H9 (cell line): ENCODE results near the gene GET3. TPM values are rescaled to one million over a fixed set of nuclear protein-coding genes. Genes with fewer than 3 reads are reported as not detected.

ENCODE experiments used
- DNase-seq: peaks from one replicate; pipeline ENCODE4 v3.0.0-alpha.2; 2017
- H2AFZ ChIP-seq: one replicate; pipeline ENCODE4 v1.6.1; 2013; ENCODE audit warnings: mild to moderate bottlenecking, low read length, control low read depth, moderate library complexity
- H2AK5ac ChIP-seq: 2 replicates; pipeline ENCODE4 v1.6.1; 2013; ENCODE audit warnings: low read length, control low read depth, mixed read lengths; ENCODE audit not compliant: insufficient read length
- H2BK120ac ChIP-seq: one replicate; pipeline ENCODE4 v1.6.1; 2013; ENCODE audit warnings: low read depth, mild to moderate bottlenecking, low read length, control low read depth, inconsistent platforms; ENCODE audit not compliant: poor library complexity, severe bottlenecking
- H2BK12ac ChIP-seq: 2 replicates; pipeline ENCODE4 v1.6.1; 2013; ENCODE audit warnings: low read length, control low read depth, mixed read lengths, low read depth; ENCODE audit not compliant: insufficient read length
- H2BK15ac ChIP-seq: 2 replicates; pipeline ENCODE4 v1.6.1; 2013; ENCODE audit warnings: low read depth, low read length, control low read depth
- H2BK20ac ChIP-seq: one replicate; pipeline ENCODE4 v1.6.1; 2013; ENCODE audit warnings: low read depth, mild to moderate bottlenecking, low read length, control low read depth, inconsistent platforms; ENCODE audit not compliant: poor library complexity, severe bottlenecking
- H2BK5ac ChIP-seq: 2 replicates; pipeline ENCODE4 v1.6.1; 2013; ENCODE audit warnings: low read length, control low read depth, mixed read lengths; ENCODE audit not compliant: insufficient read length
- H3K14ac ChIP-seq: 2 replicates; pipeline ENCODE4 v1.6.1; 2013; ENCODE audit warnings: low read length, control low read depth; ENCODE audit not compliant: insufficient read depth
- H3K18ac ChIP-seq: 2 replicates; pipeline ENCODE4 v1.6.1; 2013; ENCODE audit warnings: low read depth, mild to moderate bottlenecking, mixed read lengths, low read length, control low read depth; ENCODE audit not compliant: insufficient read length
- H3K23ac ChIP-seq: 2 replicates; pipeline ENCODE4 v1.6.1; 2013; ENCODE audit warnings: low read length, control low read depth, mixed read lengths, low read depth; ENCODE audit not compliant: insufficient read length
- H3K23me2 ChIP-seq: 2 replicates; pipeline ENCODE4 v1.6.1; 2013; ENCODE audit warnings: low read depth, mild to moderate bottlenecking, mixed read lengths, low read length, control low read depth; ENCODE audit not compliant: insufficient read length, poor library complexity, severe bottlenecking
- H3K27ac ChIP-seq: 2 replicates; pipeline ENCODE4 v1.5.1; 2013; ENCODE audit warnings: low read length, control low read depth, mixed read lengths, low read depth; ENCODE audit not compliant: insufficient read length
- H3K27me3 ChIP-seq: 2 replicates; pipeline ENCODE4 v1.6.1; 2013; ENCODE audit warnings: low read length, control low read depth, inconsistent platforms; ENCODE audit not compliant: insufficient read depth
- H3K4ac ChIP-seq: 2 replicates; pipeline ENCODE4 v1.6.1; 2013; ENCODE audit warnings: low read depth, mild to moderate bottlenecking, control low read depth, inconsistent platforms, low read length, moderate library complexity
- H3K4me1 ChIP-seq: 2 replicates; pipeline ENCODE4 v1.6.1; 2013; ENCODE audit warnings: low read length, control low read depth, inconsistent platforms; ENCODE audit not compliant: insufficient read depth
- H3K4me2 ChIP-seq: 2 replicates; pipeline ENCODE4 v1.6.1; 2013; ENCODE audit warnings: low read length, control low read depth, mixed read lengths; ENCODE audit not compliant: insufficient read length, insufficient read depth
- H3K56ac ChIP-seq: 2 replicates; pipeline ENCODE4 v1.6.1; 2013; ENCODE audit warnings: low read depth, mild to moderate bottlenecking, mixed read lengths, low read length, control low read depth; ENCODE audit not compliant: insufficient read length
- H3K79me1 ChIP-seq: 2 replicates; pipeline ENCODE4 v1.6.1; 2013; ENCODE audit warnings: low read depth, mild to moderate bottlenecking, moderate library complexity, low read length, control low read depth, inconsistent platforms; ENCODE audit not compliant: insufficient read depth, poor library complexity, severe bottlenecking
- H3K79me2 ChIP-seq: 2 replicates; pipeline ENCODE4 v1.6.1; 2013; ENCODE audit warnings: low read length, control low read depth, inconsistent platforms; ENCODE audit not compliant: insufficient read depth
- H3K9ac ChIP-seq: 2 replicates; pipeline ENCODE4 v1.6.1; 2013; ENCODE audit warnings: low read length, control low read depth, mixed read lengths; ENCODE audit not compliant: insufficient read length; ENCODE audit errors: extremely low read depth
- H3K9me3 ChIP-seq: one replicate; pipeline ENCODE4 v1.6.1; 2013; ENCODE audit warnings: low read depth, low read length, inconsistent platforms; ENCODE audit not compliant: control insufficient read depth
- H3T11ph ChIP-seq: one replicate; pipeline ENCODE4 v1.6.1; 2013; ENCODE audit warnings: mild to moderate bottlenecking, low read length, control low read depth, inconsistent platforms
- H4K20me1 ChIP-seq: one replicate; pipeline ENCODE4 v1.6.1; 2013; ENCODE audit not compliant: control insufficient read depth, insufficient read length, insufficient read depth
- H4K5ac ChIP-seq: 2 replicates; pipeline ENCODE4 v1.6.1; 2013; ENCODE audit warnings: low read depth, mild to moderate bottlenecking, mixed read lengths, low read length, control low read depth; ENCODE audit not compliant: insufficient read length
- H4K8ac ChIP-seq: replicated peaks from 2 replicates; pipeline ENCODE4 v1.6.1; 2013; ENCODE audit warnings: low read length, control low read depth, mixed read lengths, low read depth; ENCODE audit not compliant: insufficient read length
- H4K91ac ChIP-seq: 2 replicates; pipeline ENCODE4 v1.6.1; 2013; ENCODE audit warnings: low read depth, mild to moderate bottlenecking, moderate library complexity, mixed read lengths, low read length, control low read depth; ENCODE audit not compliant: insufficient read length
- H3K27ac Mint-ChIP-seq, 3 experiments: 2 replicates in 2 of 3; 3 replicates in 1 of 3; pipeline ENCODE4 v1.8.0; 2020 to 2021; ENCODE audit warnings: mixed read lengths in 3 of 3, mild to moderate bottlenecking in 1 of 3, moderate library complexity in 1 of 3
- H3K27me3 Mint-ChIP-seq: 2 replicates; pipeline ENCODE4 v1.8.0; 2021; ENCODE audit warnings: low read depth, mild to moderate bottlenecking, moderate library complexity, mixed read lengths
- H3K36me3 Mint-ChIP-seq, 3 experiments: 2 replicates in 2 of 3; 3 replicates in 1 of 3; pipeline ENCODE4 v1.8.0; 2020 to 2021; ENCODE audit warnings: low read depth in 3 of 3, mixed read lengths in 3 of 3; ENCODE audit not compliant: insufficient read depth in 1 of 3
- H3K4me1 Mint-ChIP-seq, 2 experiments: 2 replicates each; pipeline ENCODE4 v1.8.0; 2020; ENCODE audit warnings: mixed read lengths in 2 of 2
- H3K4me3 Mint-ChIP-seq, 2 experiments: 2 replicates in 1 of 2; 3 replicates in 1 of 2; pipeline ENCODE4 v1.8.0; 2020 to 2021; ENCODE audit warnings: mild to moderate bottlenecking in 2 of 2, mixed read lengths in 2 of 2, moderate library complexity in 1 of 2
- H3K9me3 Mint-ChIP-seq, 2 experiments: 2 replicates in 1 of 2; 3 replicates in 1 of 2; pipeline ENCODE4 v1.8.0; 2020; ENCODE audit warnings: mild to moderate bottlenecking in 2 of 2, mixed read lengths in 2 of 2, moderate library complexity in 1 of 2
- WGBS: extraction: QIAGEN DNeasy Blood & Tissue Kit; methylation state at CpG from one replicate; pipeline ENCODE4 v1.1.7; 2013; ENCODE audit warnings: missing lambda C conversion rate, low lambda C conversion rate, mixed read lengths; ENCODE audit not compliant: insufficient read length; ENCODE audit errors: extremely low coverage; 5-methylcytosine and 5-hydroxymethylcytosine counted together
- total RNA-seq: library from RNA; stranded (reverse); gene quantifications from 2 replicates; pipeline ENCODE4 v1.2.1, GENCODE V29; 2021
- TF ChIP-seq, protein P1 (sequence below): fragments of 200-600 bp; sonication (generic); conservative IDR thresholded peaks from 3 replicates; pipeline ENCODE4 v1.8.0; 2021; ENCODE audit warnings: antibody characterized with exemption, mild to moderate bottlenecking

Gene GET3
- total RNA-seq, 1 experiment from 2014 or later, result 81.6 TPM

DNA sequence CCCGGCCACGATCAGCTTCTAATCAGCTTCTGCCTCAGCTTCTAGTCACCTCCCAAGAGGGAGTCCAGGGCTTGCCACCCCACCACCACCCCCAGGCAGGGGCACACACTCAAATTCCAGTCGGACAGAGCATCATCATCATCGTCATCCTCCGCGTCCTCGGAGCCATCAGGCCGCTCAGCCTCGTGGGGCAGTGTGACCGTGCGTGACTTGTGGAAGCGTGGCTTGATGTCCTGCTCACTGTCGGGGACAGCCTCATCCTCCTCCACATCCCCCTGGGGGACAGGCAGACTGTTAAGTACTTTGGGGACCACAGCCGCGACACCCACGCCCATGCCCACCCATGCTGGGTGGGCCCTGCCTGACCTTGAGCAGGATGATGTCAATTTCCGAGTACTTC is 26.1 kb upstream of the GET3 start:
- H3T11ph ChIP-seq, result no peak overlapping the region
- H3K23me2 ChIP-seq, result no peaks in the 10 kb centered on the region
- no CpG with 5 or more reads among the region's 17 CpGs for WGBS
- H4K5ac ChIP-seq, result no peak overlapping the region
- no peak overlapping the region for H3K9ac ChIP-seq
- H3K27me3 ChIP-seq, result no peaks in the 10 kb centered on the region
- no peak overlapping the region for H3K27ac ChIP-seq
- H2AFZ ChIP-seq, result no peak overlapping the region
- Mint-ChIP-seq H3K27ac (no peak overlapping the region), H3K4me1 (no peaks in the 10 kb centered on the region), H3K36me3 (peaks cover 53 to 87% (median 86%) of the 10 kb centered on the region in 3 experiments; a peak in 6 of 7 replicates), H3K9me3 (no peaks in the 10 kb centered on the region), H3K27me3 (no peaks in the 10 kb centered on the region), H3K4me3 (no peak overlapping the region)
- no peak overlapping the region for H2BK20ac ChIP-seq
- no peaks in the 10 kb centered on the region for H4K20me1 ChIP-seq
- H3K4me1 ChIP-seq, result no peaks in the 10 kb centered on the region
- H3K18ac ChIP-seq, result no peak overlapping the region
- no peak overlapping the region for H3K23ac ChIP-seq
- no peak overlapping the region for H2BK12ac ChIP-seq
- H3K4ac ChIP-seq, result no peak overlapping the region
- no peak overlapping the region for H3K14ac ChIP-seq
- no peaks in the 10 kb centered on the region for H3K9me3 ChIP-seq
- H3K4me2 ChIP-seq, result no peak overlapping the region
- H3K79me1 ChIP-seq, result no peaks in the 10 kb centered on the region
- H2BK5ac ChIP-seq, result no peak overlapping the region
- no peak for DNase-seq
- H3K79me2 ChIP-seq, result no peaks in the 10 kb centered on the region
- no peak overlapping the region for H4K8ac ChIP-seq
- H2BK120ac ChIP-seq, result no peak overlapping the region
- TF ChIP-seq, protein P1, sequence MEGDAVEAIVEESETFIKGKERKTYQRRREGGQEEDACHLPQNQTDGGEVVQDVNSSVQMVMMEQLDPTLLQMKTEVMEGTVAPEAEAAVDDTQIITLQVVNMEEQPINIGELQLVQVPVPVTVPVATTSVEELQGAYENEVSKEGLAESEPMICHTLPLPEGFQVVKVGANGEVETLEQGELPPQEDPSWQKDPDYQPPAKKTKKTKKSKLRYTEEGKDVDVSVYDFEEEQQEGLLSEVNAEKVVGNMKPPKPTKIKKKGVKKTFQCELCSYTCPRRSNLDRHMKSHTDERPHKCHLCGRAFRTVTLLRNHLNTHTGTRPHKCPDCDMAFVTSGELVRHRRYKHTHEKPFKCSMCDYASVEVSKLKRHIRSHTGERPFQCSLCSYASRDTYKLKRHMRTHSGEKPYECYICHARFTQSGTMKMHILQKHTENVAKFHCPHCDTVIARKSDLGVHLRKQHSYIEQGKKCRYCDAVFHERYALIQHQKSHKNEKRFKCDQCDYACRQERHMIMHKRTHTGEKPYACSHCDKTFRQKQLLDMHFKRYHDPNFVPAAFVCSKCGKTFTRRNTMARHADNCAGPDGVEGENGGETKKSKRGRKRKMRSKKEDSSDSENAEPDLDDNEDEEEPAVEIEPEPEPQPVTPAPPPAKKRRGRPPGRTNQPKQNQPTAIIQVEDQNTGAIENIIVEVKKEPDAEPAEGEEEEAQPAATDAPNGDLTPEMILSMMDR, result no peak
- H3K56ac ChIP-seq, result no peak overlapping the region
- H2AK5ac ChIP-seq, result no peak overlapping the region
- H4K91ac ChIP-seq, result no peak overlapping the region
- H2BK15ac ChIP-seq, result no peak overlapping the region
